Neural progenitor cell (in vitro differentiated cells): ENCODE results near the gene SMIM38.

Experiments
- CTCF ChIP-seq: fragments of 200-600 bp; sonication (generic); IDR thresholded peaks from 2 replicates; pipeline ENCODE4 v1.5.1; 2017; ENCODE audit warnings: antibody characterized with exemption, mild to moderate bottlenecking
- EZH2 ChIP-seq: fragments of 200-600 bp; sonication (generic); IDR thresholded peaks from 2 replicates; pipeline ENCODE4 v1.6.1; 2017; ENCODE audit warnings: antibody characterized with exemption, mild to moderate bottlenecking, moderate library complexity

- no peak for TF ChIP-seq CTCF
- TF ChIP-seq EZH2 = no peak
Measured at GRCh38 chr11:69148806-69149205, 6.9 kb upstream of the SMIM38 start.
